ENCODE data around the gene AQP7.
"Not testable (repeated sequence)": the region's sequence is repeated elsewhere in the genome, so short reads cannot be mapped to it uniquely, and the experiment has no call there.

DNA sequence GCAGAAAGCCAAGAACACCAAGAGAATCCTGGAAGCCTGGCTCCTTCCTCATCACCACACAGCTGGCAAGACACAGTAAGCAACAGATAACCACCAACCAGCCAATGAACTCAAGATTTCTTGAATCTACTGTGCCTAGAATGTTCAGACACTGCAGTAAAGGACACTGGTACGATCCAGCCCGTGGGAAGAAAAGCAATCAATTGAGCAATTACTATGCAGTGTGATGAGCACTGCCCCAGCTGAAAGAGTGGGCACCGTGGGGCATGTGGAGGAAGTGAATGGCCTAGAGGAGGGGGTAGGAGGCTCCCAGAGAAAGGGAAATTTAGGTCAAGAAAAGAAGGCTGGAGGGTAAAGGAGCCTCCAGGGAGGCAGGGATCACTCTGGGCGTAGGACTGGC is 4.6 kb downstream of the AQP7 start:
- TF ChIP-seq SPI1, POLR2A, POLR2AphosphoS5, TAF1 (IDR thresholded peaks at IDR 0.05; ENCODE audit: low read depth, low read length): not testable (repeated sequence)

Data from GM12891 (cell line).